H9 (cell line): ENCODE results near the gene MALRD1. TPM values are rescaled to one million over a fixed set of nuclear protein-coding genes. Genes with fewer than 3 reads are reported as not detected.

ENCODE experiments used
- DNase-seq: peaks from one replicate; pipeline ENCODE4 v3.0.0-alpha.2; 2017
- H2AFZ ChIP-seq: one replicate; pipeline ENCODE4 v1.6.1; 2013; ENCODE audit warnings: mild to moderate bottlenecking, low read length, control low read depth, moderate library complexity
- H2AK5ac ChIP-seq: 2 replicates; pipeline ENCODE4 v1.6.1; 2013; ENCODE audit warnings: low read length, control low read depth, mixed read lengths; ENCODE audit not compliant: insufficient read length
- H2BK120ac ChIP-seq: one replicate; pipeline ENCODE4 v1.6.1; 2013; ENCODE audit warnings: low read depth, mild to moderate bottlenecking, low read length, control low read depth, inconsistent platforms; ENCODE audit not compliant: poor library complexity, severe bottlenecking
- H2BK12ac ChIP-seq: 2 replicates; pipeline ENCODE4 v1.6.1; 2013; ENCODE audit warnings: low read length, control low read depth, mixed read lengths, low read depth; ENCODE audit not compliant: insufficient read length
- H2BK15ac ChIP-seq: 2 replicates; pipeline ENCODE4 v1.6.1; 2013; ENCODE audit warnings: low read depth, low read length, control low read depth
- H2BK20ac ChIP-seq: one replicate; pipeline ENCODE4 v1.6.1; 2013; ENCODE audit warnings: low read depth, mild to moderate bottlenecking, low read length, control low read depth, inconsistent platforms; ENCODE audit not compliant: poor library complexity, severe bottlenecking
- H2BK5ac ChIP-seq: 2 replicates; pipeline ENCODE4 v1.6.1; 2013; ENCODE audit warnings: low read length, control low read depth, mixed read lengths; ENCODE audit not compliant: insufficient read length
- H3K14ac ChIP-seq: 2 replicates; pipeline ENCODE4 v1.6.1; 2013; ENCODE audit warnings: low read length, control low read depth; ENCODE audit not compliant: insufficient read depth
- H3K18ac ChIP-seq: 2 replicates; pipeline ENCODE4 v1.6.1; 2013; ENCODE audit warnings: low read depth, mild to moderate bottlenecking, mixed read lengths, low read length, control low read depth; ENCODE audit not compliant: insufficient read length
- H3K23ac ChIP-seq: 2 replicates; pipeline ENCODE4 v1.6.1; 2013; ENCODE audit warnings: low read length, control low read depth, mixed read lengths, low read depth; ENCODE audit not compliant: insufficient read length
- H3K23me2 ChIP-seq: 2 replicates; pipeline ENCODE4 v1.6.1; 2013; ENCODE audit warnings: low read depth, mild to moderate bottlenecking, mixed read lengths, low read length, control low read depth; ENCODE audit not compliant: insufficient read length, poor library complexity, severe bottlenecking
- H3K27ac ChIP-seq: 2 replicates; pipeline ENCODE4 v1.5.1; 2013; ENCODE audit warnings: low read length, control low read depth, mixed read lengths, low read depth; ENCODE audit not compliant: insufficient read length
- H3K27me3 ChIP-seq: 2 replicates; pipeline ENCODE4 v1.6.1; 2013; ENCODE audit warnings: low read length, control low read depth, inconsistent platforms; ENCODE audit not compliant: insufficient read depth
- H3K4ac ChIP-seq: 2 replicates; pipeline ENCODE4 v1.6.1; 2013; ENCODE audit warnings: low read depth, mild to moderate bottlenecking, control low read depth, inconsistent platforms, low read length, moderate library complexity
- H3K4me1 ChIP-seq: 2 replicates; pipeline ENCODE4 v1.6.1; 2013; ENCODE audit warnings: low read length, control low read depth, inconsistent platforms; ENCODE audit not compliant: insufficient read depth
- H3K4me2 ChIP-seq: 2 replicates; pipeline ENCODE4 v1.6.1; 2013; ENCODE audit warnings: low read length, control low read depth, mixed read lengths; ENCODE audit not compliant: insufficient read length, insufficient read depth
- H3K56ac ChIP-seq: 2 replicates; pipeline ENCODE4 v1.6.1; 2013; ENCODE audit warnings: low read depth, mild to moderate bottlenecking, mixed read lengths, low read length, control low read depth; ENCODE audit not compliant: insufficient read length
- H3K79me1 ChIP-seq: 2 replicates; pipeline ENCODE4 v1.6.1; 2013; ENCODE audit warnings: low read depth, mild to moderate bottlenecking, moderate library complexity, low read length, control low read depth, inconsistent platforms; ENCODE audit not compliant: insufficient read depth, poor library complexity, severe bottlenecking
- H3K79me2 ChIP-seq: 2 replicates; pipeline ENCODE4 v1.6.1; 2013; ENCODE audit warnings: low read length, control low read depth, inconsistent platforms; ENCODE audit not compliant: insufficient read depth
- H3K9ac ChIP-seq: 2 replicates; pipeline ENCODE4 v1.6.1; 2013; ENCODE audit warnings: low read length, control low read depth, mixed read lengths; ENCODE audit not compliant: insufficient read length; ENCODE audit errors: extremely low read depth
- H3K9me3 ChIP-seq: one replicate; pipeline ENCODE4 v1.6.1; 2013; ENCODE audit warnings: low read depth, low read length, inconsistent platforms; ENCODE audit not compliant: control insufficient read depth
- H3T11ph ChIP-seq: one replicate; pipeline ENCODE4 v1.6.1; 2013; ENCODE audit warnings: mild to moderate bottlenecking, low read length, control low read depth, inconsistent platforms
- H4K20me1 ChIP-seq: one replicate; pipeline ENCODE4 v1.6.1; 2013; ENCODE audit not compliant: control insufficient read depth, insufficient read length, insufficient read depth
- H4K5ac ChIP-seq: 2 replicates; pipeline ENCODE4 v1.6.1; 2013; ENCODE audit warnings: low read depth, mild to moderate bottlenecking, mixed read lengths, low read length, control low read depth; ENCODE audit not compliant: insufficient read length
- H4K8ac ChIP-seq: replicated peaks from 2 replicates; pipeline ENCODE4 v1.6.1; 2013; ENCODE audit warnings: low read length, control low read depth, mixed read lengths, low read depth; ENCODE audit not compliant: insufficient read length
- H4K91ac ChIP-seq: 2 replicates; pipeline ENCODE4 v1.6.1; 2013; ENCODE audit warnings: low read depth, mild to moderate bottlenecking, moderate library complexity, mixed read lengths, low read length, control low read depth; ENCODE audit not compliant: insufficient read length
- H3K27ac Mint-ChIP-seq, 3 experiments: 2 replicates in 2 of 3; 3 replicates in 1 of 3; pipeline ENCODE4 v1.8.0; 2020 to 2021; ENCODE audit warnings: mixed read lengths in 3 of 3, mild to moderate bottlenecking in 1 of 3, moderate library complexity in 1 of 3
- H3K27me3 Mint-ChIP-seq: 2 replicates; pipeline ENCODE4 v1.8.0; 2021; ENCODE audit warnings: low read depth, mild to moderate bottlenecking, moderate library complexity, mixed read lengths
- H3K36me3 Mint-ChIP-seq, 3 experiments: 2 replicates in 2 of 3; 3 replicates in 1 of 3; pipeline ENCODE4 v1.8.0; 2020 to 2021; ENCODE audit warnings: low read depth in 3 of 3, mixed read lengths in 3 of 3; ENCODE audit not compliant: insufficient read depth in 1 of 3
- H3K4me1 Mint-ChIP-seq, 2 experiments: 2 replicates each; pipeline ENCODE4 v1.8.0; 2020; ENCODE audit warnings: mixed read lengths in 2 of 2
- H3K4me3 Mint-ChIP-seq, 2 experiments: 2 replicates in 1 of 2; 3 replicates in 1 of 2; pipeline ENCODE4 v1.8.0; 2020 to 2021; ENCODE audit warnings: mild to moderate bottlenecking in 2 of 2, mixed read lengths in 2 of 2, moderate library complexity in 1 of 2
- H3K9me3 Mint-ChIP-seq, 2 experiments: 2 replicates in 1 of 2; 3 replicates in 1 of 2; pipeline ENCODE4 v1.8.0; 2020; ENCODE audit warnings: mild to moderate bottlenecking in 2 of 2, mixed read lengths in 2 of 2, moderate library complexity in 1 of 2
- CTCF ChIP-seq: fragments of 200-600 bp; sonication (generic); conservative IDR thresholded peaks from 3 replicates; pipeline ENCODE4 v1.8.0; 2021; ENCODE audit warnings: antibody characterized with exemption, mild to moderate bottlenecking
- WGBS: extraction: QIAGEN DNeasy Blood & Tissue Kit; methylation state at CpG from one replicate; pipeline ENCODE4 v1.1.7; 2013; ENCODE audit warnings: missing lambda C conversion rate, low lambda C conversion rate, mixed read lengths; ENCODE audit not compliant: insufficient read length; ENCODE audit errors: extremely low coverage; 5-methylcytosine and 5-hydroxymethylcytosine counted together
- total RNA-seq: library from RNA; stranded (reverse); gene quantifications from 2 replicates; pipeline ENCODE4 v1.2.1, GENCODE V29; 2021

The MALRD1 gene
- total RNA-seq, 1 experiment from 2014 or later = 0.20 TPM

DNA sequence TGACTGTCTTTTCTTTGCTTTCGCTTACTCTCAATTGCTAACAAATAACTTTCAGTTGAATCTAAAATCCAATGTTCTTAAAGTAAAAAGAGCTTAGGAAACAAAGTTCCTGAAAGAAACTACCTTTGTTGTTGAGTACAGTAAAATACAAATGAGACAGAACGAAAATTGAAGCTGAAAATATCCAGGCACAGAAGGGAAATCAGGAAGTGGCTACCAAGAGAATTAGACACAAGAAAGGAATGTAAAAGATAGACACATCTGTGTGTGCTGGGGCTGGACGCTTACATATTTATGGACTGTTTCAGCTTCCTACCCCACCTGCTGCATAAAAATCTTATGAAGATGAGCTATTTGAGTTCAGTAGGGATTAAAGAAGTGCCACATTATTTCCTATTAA is 606.0 kb downstream of the MALRD1 start:
- H2AK5ac ChIP-seq = no peak overlapping the region
- H3K27ac ChIP-seq = no peak overlapping the region
- no peaks in the 10 kb centered on the region for H3K9me3 ChIP-seq
- no peak overlapping the region for H2BK15ac ChIP-seq
- H2BK120ac ChIP-seq = no peak overlapping the region
- H3K9ac ChIP-seq = no peak overlapping the region
- H3K23me2 ChIP-seq = no peaks in the 10 kb centered on the region
- TF ChIP-seq CTCF = no peak
- H3K4ac ChIP-seq = no peak overlapping the region
- no peak overlapping the region for H4K91ac ChIP-seq
- no peak overlapping the region for H2BK20ac ChIP-seq
- no peak overlapping the region for H3K18ac ChIP-seq
- no peaks in the 10 kb centered on the region for H3K36me3 Mint-ChIP-seq
- H3K4me1 ChIP-seq = no peaks in the 10 kb centered on the region
- H3K9me3 Mint-ChIP-seq = no peaks in the 10 kb centered on the region
- no peak overlapping the region for H3K27ac Mint-ChIP-seq
- H3K4me1 Mint-ChIP-seq = no peaks in the 10 kb centered on the region
- H3K27me3 ChIP-seq = no peaks in the 10 kb centered on the region
- no peak overlapping the region for H4K8ac ChIP-seq
- no peaks in the 10 kb centered on the region for H3K79me1 ChIP-seq
- H3T11ph ChIP-seq = no peak overlapping the region
- no peak overlapping the region for H3K14ac ChIP-seq
- no peak overlapping the region for H3K4me2 ChIP-seq
- no peak overlapping the region for H2BK5ac ChIP-seq
- H2AFZ ChIP-seq = no peak overlapping the region
- H4K5ac ChIP-seq = no peak overlapping the region
- H4K20me1 ChIP-seq = no peaks in the 10 kb centered on the region
- DNase-seq = no peak
- H3K27me3 Mint-ChIP-seq = no peaks in the 10 kb centered on the region
- H3K4me3 Mint-ChIP-seq = no peak overlapping the region
- H2BK12ac ChIP-seq = no peak overlapping the region
- no peak overlapping the region for H3K56ac ChIP-seq
- no peaks in the 10 kb centered on the region for H3K79me2 ChIP-seq
- no CpG with 5 or more reads among the region's 3 CpGs for WGBS
- no peak overlapping the region for H3K23ac ChIP-seq
